Osteocyte (in vitro differentiated cells): ENCODE data around the gene SMARCB1. TPM values are rescaled to one million over a fixed set of nuclear protein-coding genes. Genes with fewer than 3 reads are reported as not detected.
A peak's percentile ranks its signal among the peaks of the same experiment; 100 is the strongest.

Experiments
- DNase-seq: peaks from one replicate; pipeline ENCODE4 v3.0.0; 2021; ENCODE audit warnings: mixed read lengths; ENCODE audit not compliant: unreplicated experiment; ENCODE audit errors: extremely low spot score
- H3K27ac Mint-ChIP-seq: one replicate; pipeline ENCODE4 v1.8.0; 2021; ENCODE audit warnings: mild to moderate bottlenecking, mixed read lengths; ENCODE audit not compliant: unreplicated experiment
- H3K27me3 Mint-ChIP-seq: one replicate; pipeline ENCODE4 v1.8.0; 2021; ENCODE audit warnings: mixed read lengths; ENCODE audit not compliant: unreplicated experiment
- H3K36me3 Mint-ChIP-seq: one replicate; pipeline ENCODE4 v1.8.0; 2021; ENCODE audit warnings: mixed read lengths; ENCODE audit not compliant: unreplicated experiment
- H3K4me1 Mint-ChIP-seq: one replicate; pipeline ENCODE4 v1.8.0; 2021; ENCODE audit warnings: mixed read lengths; ENCODE audit not compliant: unreplicated experiment
- H3K4me3 Mint-ChIP-seq: one replicate; pipeline ENCODE4 v1.8.0; 2021; ENCODE audit warnings: mild to moderate bottlenecking, moderate library complexity, mixed read lengths; ENCODE audit not compliant: unreplicated experiment
- H3K9me3 Mint-ChIP-seq: one replicate; pipeline ENCODE4 v1.8.0; 2021; ENCODE audit warnings: mixed read lengths; ENCODE audit not compliant: unreplicated experiment
- total RNA-seq: library from RNA; stranded (reverse); gene quantifications from 2 replicates; pipeline ENCODE4 v1.2.1, GENCODE V29; 2021
- TF ChIP-seq, protein P1 (sequence below): fragments of 200-600 bp; sonication (generic); IDR thresholded peaks from 2 replicates; pipeline ENCODE4 v1.5.0; 2021; ENCODE audit warnings: antibody characterized with exemption, mild to moderate bottlenecking, moderate library complexity

SMARCB1 gene
- total RNA-seq, 1 donor from 2014 or later: 126 TPM

- no peak overlapping the region for H3K27ac Mint-ChIP-seq
- H3K9me3 Mint-ChIP-seq: no peaks in the 10 kb centered on the region
- no peaks in the 10 kb centered on the region for H3K27me3 Mint-ChIP-seq
- TF ChIP-seq, protein P1, sequence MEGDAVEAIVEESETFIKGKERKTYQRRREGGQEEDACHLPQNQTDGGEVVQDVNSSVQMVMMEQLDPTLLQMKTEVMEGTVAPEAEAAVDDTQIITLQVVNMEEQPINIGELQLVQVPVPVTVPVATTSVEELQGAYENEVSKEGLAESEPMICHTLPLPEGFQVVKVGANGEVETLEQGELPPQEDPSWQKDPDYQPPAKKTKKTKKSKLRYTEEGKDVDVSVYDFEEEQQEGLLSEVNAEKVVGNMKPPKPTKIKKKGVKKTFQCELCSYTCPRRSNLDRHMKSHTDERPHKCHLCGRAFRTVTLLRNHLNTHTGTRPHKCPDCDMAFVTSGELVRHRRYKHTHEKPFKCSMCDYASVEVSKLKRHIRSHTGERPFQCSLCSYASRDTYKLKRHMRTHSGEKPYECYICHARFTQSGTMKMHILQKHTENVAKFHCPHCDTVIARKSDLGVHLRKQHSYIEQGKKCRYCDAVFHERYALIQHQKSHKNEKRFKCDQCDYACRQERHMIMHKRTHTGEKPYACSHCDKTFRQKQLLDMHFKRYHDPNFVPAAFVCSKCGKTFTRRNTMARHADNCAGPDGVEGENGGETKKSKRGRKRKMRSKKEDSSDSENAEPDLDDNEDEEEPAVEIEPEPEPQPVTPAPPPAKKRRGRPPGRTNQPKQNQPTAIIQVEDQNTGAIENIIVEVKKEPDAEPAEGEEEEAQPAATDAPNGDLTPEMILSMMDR: no peak
- peaks cover 12% of the 10 kb centered on the region for H3K36me3 Mint-ChIP-seq
- H3K4me1 Mint-ChIP-seq: peaks cover 24% of the 10 kb centered on the region
- no peak overlapping the region for H3K4me3 Mint-ChIP-seq
- DNase-seq: no peak
Observed at GRCh38 chr22:23835484-23836144, 48.8 kb downstream of the SMARCB1 start.

DNA sequence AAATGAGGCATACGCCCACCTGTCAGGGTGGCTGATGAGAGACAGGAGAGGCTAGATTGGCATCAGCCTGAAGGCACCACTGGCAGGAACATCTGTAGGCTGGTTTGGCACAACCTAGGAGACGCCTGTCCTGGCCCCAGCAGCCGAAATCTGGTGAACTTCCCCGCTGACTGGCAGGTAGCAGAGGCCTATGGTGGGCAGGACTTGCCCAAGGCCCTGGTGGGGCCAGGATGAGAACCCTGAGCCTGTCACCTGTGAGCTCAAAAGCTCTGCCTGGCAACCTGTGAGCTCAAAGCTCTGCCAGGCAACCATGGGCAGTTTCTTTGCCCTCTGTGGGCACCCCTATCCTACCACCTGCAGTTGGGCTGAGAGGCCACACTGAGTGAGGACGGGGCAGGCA is 49.5 kb downstream of the SMARCB1 start:
- Mint-ChIP-seq H3K4me3 (no peak overlapping the region), H3K27me3 (no peaks in the 10 kb centered on the region), H3K36me3 (peaks cover 8% of the 10 kb centered on the region), H3K9me3 (no peaks in the 10 kb centered on the region), H3K27ac (no peak overlapping the region), H3K4me1 (peaks cover 20% of the 10 kb centered on the region)
- DNase-seq: no peak
- TF ChIP-seq, protein P1: no peak

DNA sequence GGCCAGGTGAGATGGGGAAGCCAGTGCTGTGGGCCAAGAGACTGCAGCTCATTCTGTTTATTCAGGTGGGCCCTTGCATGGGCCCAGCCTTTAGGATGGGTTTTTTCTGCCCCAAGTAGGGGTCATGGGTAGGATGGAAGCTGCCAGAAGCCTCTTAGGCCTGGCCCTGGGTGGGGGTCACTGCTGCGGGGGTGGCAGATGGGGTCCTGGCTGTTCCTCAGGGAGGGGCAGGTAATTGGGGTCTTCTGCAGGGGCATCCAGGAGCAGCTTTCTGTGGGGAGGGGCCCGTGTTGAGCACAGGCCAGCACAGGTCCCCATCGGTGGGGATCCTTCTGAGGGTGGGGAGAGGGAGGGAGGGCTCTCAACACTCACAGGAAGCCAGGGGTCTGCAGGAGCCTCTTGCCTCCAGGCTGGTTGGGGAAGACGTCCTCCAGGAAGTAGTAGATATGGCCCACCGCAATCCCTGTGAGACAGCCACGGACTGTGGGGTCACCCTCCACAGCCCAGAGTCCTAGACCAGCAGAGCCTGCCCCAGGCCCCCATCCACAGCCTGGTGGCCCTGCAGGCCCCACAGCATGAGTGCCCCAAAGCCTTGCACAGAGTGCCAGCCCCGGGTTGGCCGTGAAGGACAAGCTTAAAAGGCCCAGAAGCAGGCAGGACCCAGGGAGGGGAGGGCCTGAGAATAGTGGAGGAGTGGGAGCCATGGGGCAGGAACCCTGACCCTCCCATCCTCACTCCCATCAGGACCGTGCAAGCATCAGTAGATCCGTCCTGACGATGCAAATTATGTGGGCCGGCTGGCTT is 50.1 kb downstream of the SMARCB1 start:
- no peak for DNase-seq
- TF ChIP-seq, protein P1: no peak
- Mint-ChIP-seq H3K27ac (no peak overlapping the region), H3K27me3 (no peaks in the 10 kb centered on the region), H3K36me3 (peaks cover 7% of the 10 kb centered on the region), H3K4me3 (no peak overlapping the region), H3K4me1 (peaks cover 20% of the 10 kb centered on the region), H3K9me3 (no peaks in the 10 kb centered on the region)

DNA sequence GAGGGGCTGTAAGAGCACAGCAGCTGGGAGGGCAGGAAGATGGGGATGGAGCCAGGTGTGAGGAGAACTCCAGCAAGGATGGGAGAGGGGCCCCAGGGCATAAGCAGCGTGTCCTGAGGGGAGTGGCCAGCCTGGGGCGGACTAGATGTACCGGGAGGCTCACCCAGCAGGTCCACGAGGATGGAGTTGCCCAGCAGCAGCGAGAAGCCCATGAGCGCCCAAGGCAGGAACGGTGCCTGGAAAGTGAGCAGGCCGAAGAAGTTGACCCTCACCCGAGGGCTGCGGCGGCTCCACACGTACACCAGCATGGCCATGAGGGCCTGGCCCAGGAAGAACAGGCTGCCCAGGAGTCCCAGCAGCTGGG is 50.7 kb downstream of the SMARCB1 start:
- Mint-ChIP-seq H3K27ac (no peak overlapping the region), H3K4me1 (peaks cover 20% of the 10 kb centered on the region), H3K27me3 (no peaks in the 10 kb centered on the region), H3K4me3 (no peak overlapping the region), H3K9me3 (no peaks in the 10 kb centered on the region), H3K36me3 (peaks cover 7% of the 10 kb centered on the region)
- TF ChIP-seq, protein P1: no peak
- DNase-seq: no peak

GRCh38 chr22:23837911-23838680 is 51.3 kb downstream of the SMARCB1 start:
- Mint-ChIP-seq H3K27ac (peak overlapping the region; percentile 63), H3K9me3 (no peaks in the 10 kb centered on the region), H3K36me3 (peaks cover 7% of the 10 kb centered on the region), H3K4me1 (peaks cover 20% of the 10 kb centered on the region), H3K4me3 (peak overlapping the region; percentile 74), H3K27me3 (no peaks in the 10 kb centered on the region)
- TF ChIP-seq, protein P1: no peak
- no peak for DNase-seq
